ENCODE measurements around the gene SPIRE1.

DNA sequence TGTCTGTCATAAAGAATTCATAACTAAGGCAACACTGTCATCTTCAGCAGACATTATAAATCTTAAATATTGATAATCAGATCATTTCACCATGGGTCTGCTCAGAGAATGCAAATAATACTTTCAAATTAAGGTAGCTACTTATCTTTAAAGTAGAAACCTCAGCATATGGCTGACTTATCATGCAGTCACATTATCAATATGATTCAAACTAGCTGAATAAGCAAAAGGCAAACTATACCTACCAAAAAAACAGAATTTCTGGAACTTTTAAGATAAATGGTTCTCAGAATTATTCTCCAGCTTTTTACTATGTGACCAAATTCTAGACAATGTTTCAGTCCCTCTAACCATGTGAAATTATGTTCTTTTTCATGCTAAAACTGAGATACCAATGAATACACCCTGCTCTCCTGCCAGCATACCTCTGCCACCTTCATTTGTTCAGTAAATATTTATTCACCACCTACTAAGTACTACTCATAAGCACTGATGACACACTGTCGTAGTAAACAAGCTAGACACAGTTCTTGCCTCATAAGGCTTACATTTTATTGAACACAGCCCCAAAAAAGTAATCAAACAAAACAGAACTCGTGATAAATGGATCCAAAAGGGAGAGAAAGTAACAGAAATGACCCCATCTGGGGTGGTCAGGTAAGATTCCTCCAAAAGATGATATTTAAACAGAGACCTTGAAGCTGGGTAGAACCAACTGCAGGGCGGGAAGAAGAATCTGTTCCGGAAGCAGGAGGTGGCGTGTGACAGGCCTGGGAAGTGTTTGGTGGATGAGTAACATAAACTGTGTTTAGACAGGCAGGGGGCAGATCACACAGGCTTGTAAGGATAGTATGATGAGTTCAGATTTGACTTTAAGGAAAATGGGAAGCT is 17.7 kb downstream of the SPIRE1 start:
- TF ChIP-seq, protein P1, sequence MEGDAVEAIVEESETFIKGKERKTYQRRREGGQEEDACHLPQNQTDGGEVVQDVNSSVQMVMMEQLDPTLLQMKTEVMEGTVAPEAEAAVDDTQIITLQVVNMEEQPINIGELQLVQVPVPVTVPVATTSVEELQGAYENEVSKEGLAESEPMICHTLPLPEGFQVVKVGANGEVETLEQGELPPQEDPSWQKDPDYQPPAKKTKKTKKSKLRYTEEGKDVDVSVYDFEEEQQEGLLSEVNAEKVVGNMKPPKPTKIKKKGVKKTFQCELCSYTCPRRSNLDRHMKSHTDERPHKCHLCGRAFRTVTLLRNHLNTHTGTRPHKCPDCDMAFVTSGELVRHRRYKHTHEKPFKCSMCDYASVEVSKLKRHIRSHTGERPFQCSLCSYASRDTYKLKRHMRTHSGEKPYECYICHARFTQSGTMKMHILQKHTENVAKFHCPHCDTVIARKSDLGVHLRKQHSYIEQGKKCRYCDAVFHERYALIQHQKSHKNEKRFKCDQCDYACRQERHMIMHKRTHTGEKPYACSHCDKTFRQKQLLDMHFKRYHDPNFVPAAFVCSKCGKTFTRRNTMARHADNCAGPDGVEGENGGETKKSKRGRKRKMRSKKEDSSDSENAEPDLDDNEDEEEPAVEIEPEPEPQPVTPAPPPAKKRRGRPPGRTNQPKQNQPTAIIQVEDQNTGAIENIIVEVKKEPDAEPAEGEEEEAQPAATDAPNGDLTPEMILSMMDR (IDR thresholded peaks at IDR 0.05; ENCODE audit: borderline replicate concordance, extremely low read depth, low read length, poor library complexity, severe bottlenecking) = no peak
- TF ChIP-seq EZH2 (IDR thresholded peaks at IDR 0.05; ENCODE audit: borderline replicate concordance, low read depth, low read length, severe bottlenecking) = no peak
